Measurements from ENCODE around the gene DHX40. TPM values are rescaled to one million over a fixed set of nuclear protein-coding genes. Genes with fewer than 3 reads are reported as not detected.

The DHX40 gene
- total and polyA plus RNA-seq, 2 of the 13 experiments (the other 11 are each of a cell fraction or from before 2014, with no cell fraction given) = 22.2 to 37.0 TPM

- TF ChIP-seq ZBTB40 (IDR thresholded peaks at IDR 0.05) (no peak), ZBTB40 (CRISPR knock-in tag; IDR thresholded peaks at IDR 0.05) (no peak), POLR2AphosphoS2 (IDR thresholded peaks at IDR 0.05; ENCODE audit: low read depth, low read length) (no peak), ZBTB44 (CRISPR knock-in tag; IDR thresholded peaks at IDR 0.05) (no peak), PCBP2 (optimal IDR thresholded peaks at IDR 0.05; ENCODE audit: low read depth, low read length, poor library complexity, severe bottlenecking) (no peak), ZNF839 (CRISPR knock-in tag; IDR thresholded peaks at IDR 0.05; ENCODE audit: borderline replicate concordance) (no peak)
These were observed 37.5 kb upstream of the DHX40 start (continued) for GRCh38 chr17:59527931-59528330.

Measured in HepG2 (cell line).